HL-60 (cell line): Measurements from ENCODE around the gene BRSK2.

Experiments
- REST ChIP-seq: IDR thresholded peaks from 2 replicates; pipeline ENCODE4 v1.6.1; 2012; ENCODE audit warnings: low read depth; ENCODE audit not compliant: insufficient replicate concordance
- TF ChIP-seq, protein P1 (sequence below): IDR thresholded peaks from one replicate; pipeline ENCODE4 v1.5.1; 2011; ENCODE audit warnings: low read length, control low read depth, inconsistent platforms; ENCODE audit not compliant: insufficient read depth

- TF ChIP-seq, protein P1, sequence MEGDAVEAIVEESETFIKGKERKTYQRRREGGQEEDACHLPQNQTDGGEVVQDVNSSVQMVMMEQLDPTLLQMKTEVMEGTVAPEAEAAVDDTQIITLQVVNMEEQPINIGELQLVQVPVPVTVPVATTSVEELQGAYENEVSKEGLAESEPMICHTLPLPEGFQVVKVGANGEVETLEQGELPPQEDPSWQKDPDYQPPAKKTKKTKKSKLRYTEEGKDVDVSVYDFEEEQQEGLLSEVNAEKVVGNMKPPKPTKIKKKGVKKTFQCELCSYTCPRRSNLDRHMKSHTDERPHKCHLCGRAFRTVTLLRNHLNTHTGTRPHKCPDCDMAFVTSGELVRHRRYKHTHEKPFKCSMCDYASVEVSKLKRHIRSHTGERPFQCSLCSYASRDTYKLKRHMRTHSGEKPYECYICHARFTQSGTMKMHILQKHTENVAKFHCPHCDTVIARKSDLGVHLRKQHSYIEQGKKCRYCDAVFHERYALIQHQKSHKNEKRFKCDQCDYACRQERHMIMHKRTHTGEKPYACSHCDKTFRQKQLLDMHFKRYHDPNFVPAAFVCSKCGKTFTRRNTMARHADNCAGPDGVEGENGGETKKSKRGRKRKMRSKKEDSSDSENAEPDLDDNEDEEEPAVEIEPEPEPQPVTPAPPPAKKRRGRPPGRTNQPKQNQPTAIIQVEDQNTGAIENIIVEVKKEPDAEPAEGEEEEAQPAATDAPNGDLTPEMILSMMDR = no peak
- TF ChIP-seq REST = no peak
Observed at GRCh38 chr11:1340111-1340510, 49.6 kb upstream of the BRSK2 start.
